ENCODE measurements around the gene CTBP1. TPM values are rescaled to one million over a fixed set of nuclear protein-coding genes. Genes with fewer than 3 reads are reported as not detected.

The CTBP1 gene
- total RNA-seq, 1 experiment from 2014 or later: 136 TPM

DNA sequence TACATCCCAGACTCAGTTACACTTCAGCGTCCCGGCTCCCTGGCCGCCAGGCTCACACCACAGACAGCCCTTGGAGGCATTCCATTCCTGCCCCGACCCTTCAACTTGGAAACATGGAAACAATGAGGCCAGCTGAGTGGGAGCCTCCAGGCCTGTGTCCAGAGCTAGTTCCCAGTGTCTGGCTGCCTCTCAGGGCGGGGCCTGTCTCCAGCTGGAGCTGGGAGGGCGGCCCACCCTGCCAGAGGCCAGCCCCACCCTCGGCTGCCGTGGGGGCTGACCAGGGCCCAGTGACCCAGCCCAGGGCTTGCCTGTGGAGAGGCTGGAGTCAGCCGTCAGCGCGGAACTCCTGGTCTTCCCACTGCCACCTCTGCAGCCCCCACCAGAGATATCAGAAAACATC is 39.1 kb downstream of the CTBP1 start:
- Mint-ChIP-seq H3K4me3 (no peak overlapping the region), H3K36me3 (ENCODE audit: insufficient read depth in 1 of 3, low read depth in 3 of 3) (peaks cover 2 to 14% (median 13%) of the 10 kb centered on the region in 3 experiments; a peak in 6 of 7 replicates), H3K4me1 (no peaks in the 10 kb centered on the region), H3K9me3 (no peaks in the 10 kb centered on the region), H3K27me3 (ENCODE audit: low read depth) (no peaks in the 10 kb centered on the region), H3K27ac (no peak overlapping the region)
- Histone ChIP-seq H3K27ac (ENCODE audit: insufficient read length, low read depth, low read length) (no peak overlapping the region), H3K79me1 (ENCODE audit: insufficient read depth, low read depth, low read length, poor library complexity, severe bottlenecking) (no peaks in the 10 kb centered on the region), H4K8ac (replicated peaks; ENCODE audit: insufficient read length, low read depth, low read length) (no peak overlapping the region), H3K79me2 (ENCODE audit: insufficient read depth, low read length) (no peaks in the 10 kb centered on the region), H3K23ac (ENCODE audit: insufficient read length, low read depth, low read length) (no peak overlapping the region), H3K14ac (ENCODE audit: insufficient read depth, low read length) (no peak overlapping the region), H3T11ph (ENCODE audit: low read length) (no peak overlapping the region), H2AK5ac (ENCODE audit: insufficient read length, low read length) (no peak overlapping the region), H2BK12ac (ENCODE audit: insufficient read length, low read depth, low read length) (no peak overlapping the region), H4K91ac (ENCODE audit: insufficient read length, low read depth, low read length) (no peak overlapping the region), H3K4me1 (ENCODE audit: insufficient read depth, low read length) (no peaks in the 10 kb centered on the region), H4K20me1 (ENCODE audit: control insufficient read depth, insufficient read depth, insufficient read length) (no peaks in the 10 kb centered on the region), H2AFZ (ENCODE audit: low read length) (no peak overlapping the region), H2BK120ac (ENCODE audit: low read depth, low read length, poor library complexity, severe bottlenecking) (no peak overlapping the region), H2BK20ac (ENCODE audit: low read depth, low read length, poor library complexity, severe bottlenecking) (no peak overlapping the region), H3K23me2 (ENCODE audit: insufficient read length, low read depth, low read length, poor library complexity, severe bottlenecking) (peaks cover 3% of the 10 kb centered on the region), H3K27me3 (ENCODE audit: insufficient read depth, low read length) (no peaks in the 10 kb centered on the region), H3K56ac (ENCODE audit: insufficient read length, low read depth, low read length) (no peak overlapping the region), H3K9me3 (ENCODE audit: control insufficient read depth, low read depth, low read length) (no peaks in the 10 kb centered on the region), H2BK5ac (ENCODE audit: insufficient read length, low read length) (no peak overlapping the region), H3K4me2 (ENCODE audit: insufficient read depth, insufficient read length, low read length) (no peak overlapping the region), H3K18ac (ENCODE audit: insufficient read length, low read depth, low read length) (no peak overlapping the region), H2BK15ac (ENCODE audit: low read depth, low read length) (no peak overlapping the region), H3K4ac (ENCODE audit: low read depth, low read length) (no peak overlapping the region), H4K5ac (ENCODE audit: insufficient read length, low read depth, low read length) (no peak overlapping the region), H3K9ac (ENCODE audit: extremely low read depth, insufficient read length, low read length) (no peak overlapping the region)
- WGBS (ENCODE audit: extremely low coverage, insufficient read length, low lambda C conversion rate): no CpG with 5 or more reads among the region's 11 CpGs
- no peak for DNase-seq
- TF ChIP-seq CTCF (conservative IDR thresholded peaks at IDR 0.05): no peak

All from H9 (cell line).